OCI-LY1 (cell line): ENCODE measurements around the gene FCHO1.

Experiments used
- EZH2 ChIP-seq: fragments of 200-600 bp; sonication (generic), shearing (Covaris generic); IDR thresholded peaks from 2 replicates; pipeline ENCODE4 v1.8.0; 2017; ENCODE audit warnings: borderline replicate concordance, mixed run types, mild to moderate bottlenecking, antibody characterized with exemption, low read length, moderate library complexity, mixed read lengths
- TF ChIP-seq, protein P1 (sequence below): fragments of 200-600 bp; sonication (generic), shearing (Covaris generic); IDR thresholded peaks from 2 replicates; pipeline ENCODE4 v1.5.1; 2017; ENCODE audit warnings: mild to moderate bottlenecking, antibody characterized with exemption, low read length, moderate library complexity, mixed read lengths

DNA sequence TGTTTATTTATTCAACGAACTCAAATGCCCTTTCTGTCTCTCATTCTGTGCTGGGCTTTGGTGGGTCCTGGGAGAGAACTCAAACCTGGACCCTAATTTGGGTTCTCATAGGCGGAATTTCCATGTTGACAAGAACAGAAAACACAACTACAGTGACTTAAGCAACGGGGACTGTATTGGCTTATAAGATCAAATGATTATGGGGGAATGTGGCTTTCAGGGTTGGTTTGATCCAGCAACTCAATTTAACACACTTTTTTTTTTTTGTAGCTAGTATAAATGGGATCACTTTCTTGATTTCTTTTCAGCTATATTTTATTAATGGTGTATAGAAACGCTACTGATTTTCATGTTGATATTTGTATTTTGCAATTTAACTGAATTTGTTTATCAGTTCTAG, 9.9 kb downstream of the FCHO1 start:
- no peak for TF ChIP-seq EZH2
- TF ChIP-seq, protein P1, sequence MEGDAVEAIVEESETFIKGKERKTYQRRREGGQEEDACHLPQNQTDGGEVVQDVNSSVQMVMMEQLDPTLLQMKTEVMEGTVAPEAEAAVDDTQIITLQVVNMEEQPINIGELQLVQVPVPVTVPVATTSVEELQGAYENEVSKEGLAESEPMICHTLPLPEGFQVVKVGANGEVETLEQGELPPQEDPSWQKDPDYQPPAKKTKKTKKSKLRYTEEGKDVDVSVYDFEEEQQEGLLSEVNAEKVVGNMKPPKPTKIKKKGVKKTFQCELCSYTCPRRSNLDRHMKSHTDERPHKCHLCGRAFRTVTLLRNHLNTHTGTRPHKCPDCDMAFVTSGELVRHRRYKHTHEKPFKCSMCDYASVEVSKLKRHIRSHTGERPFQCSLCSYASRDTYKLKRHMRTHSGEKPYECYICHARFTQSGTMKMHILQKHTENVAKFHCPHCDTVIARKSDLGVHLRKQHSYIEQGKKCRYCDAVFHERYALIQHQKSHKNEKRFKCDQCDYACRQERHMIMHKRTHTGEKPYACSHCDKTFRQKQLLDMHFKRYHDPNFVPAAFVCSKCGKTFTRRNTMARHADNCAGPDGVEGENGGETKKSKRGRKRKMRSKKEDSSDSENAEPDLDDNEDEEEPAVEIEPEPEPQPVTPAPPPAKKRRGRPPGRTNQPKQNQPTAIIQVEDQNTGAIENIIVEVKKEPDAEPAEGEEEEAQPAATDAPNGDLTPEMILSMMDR = no peak
